HG03575 (cell line): ENCODE results near the gene AMACR.

Experiments
- ATAC-seq: cut with Tn5 transposase; IDR thresholded peaks from one replicate; pipeline ENCODE4 v1.9.1; 2021; ENCODE audit not compliant: unreplicated experiment, insufficient number of reproducible peaks, low FRiP score; ENCODE audit errors: extremely low read depth

Gene AMACR

DNA sequence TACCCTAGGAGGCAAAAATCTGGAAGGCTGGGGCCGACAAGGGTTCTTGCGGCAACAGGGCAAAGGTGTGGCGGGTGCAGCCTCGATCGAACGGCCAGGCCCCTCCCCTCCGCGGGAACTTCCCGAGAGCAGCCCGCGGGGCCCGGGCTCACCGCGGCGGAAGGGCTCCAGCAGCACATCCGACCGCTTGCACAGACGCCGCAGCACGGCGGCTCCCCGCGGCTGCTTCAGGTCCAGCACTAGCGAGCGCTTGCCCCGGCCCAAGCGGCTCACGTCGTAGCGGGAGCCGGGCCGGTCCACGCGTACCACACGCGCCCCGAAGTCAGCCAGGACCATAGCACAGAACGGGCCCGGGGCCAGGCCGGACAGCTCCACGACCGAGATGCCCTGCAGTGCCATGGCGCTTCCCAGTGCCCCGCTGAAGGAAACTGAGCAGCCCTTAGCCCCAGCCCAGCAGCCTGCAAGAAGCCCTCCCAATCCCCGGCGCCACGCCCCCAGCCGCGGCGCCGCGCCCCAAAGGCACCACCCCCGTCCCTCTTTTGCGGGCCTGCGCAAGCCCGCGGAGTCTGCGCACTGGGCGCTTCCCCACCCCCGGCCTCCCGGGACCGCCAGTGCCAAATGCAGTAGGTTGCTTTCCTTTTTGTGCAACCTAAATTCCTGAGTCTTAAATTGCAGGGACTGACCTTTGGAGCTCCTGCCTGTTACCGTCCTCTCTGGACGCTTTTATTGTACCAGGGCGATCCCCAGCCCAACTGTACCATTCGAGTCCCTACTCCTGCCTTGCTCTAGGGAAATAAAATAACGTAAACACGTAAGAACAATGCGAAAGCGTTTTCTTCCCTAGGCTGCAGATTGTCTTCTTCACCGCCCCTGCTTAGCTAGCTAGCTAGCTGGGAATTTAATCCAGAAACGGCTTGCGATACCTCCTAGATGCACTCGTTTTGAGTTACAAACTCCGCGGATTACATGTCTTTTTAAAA is at the start of gene AMACR:
TSS of gene AMACR (minus strand) at position 430 of the 980 bp plus-strand sequence. CDS start at position 399, 31 bp downstream.
- ATAC-seq: peak; percentile 50

DNA sequence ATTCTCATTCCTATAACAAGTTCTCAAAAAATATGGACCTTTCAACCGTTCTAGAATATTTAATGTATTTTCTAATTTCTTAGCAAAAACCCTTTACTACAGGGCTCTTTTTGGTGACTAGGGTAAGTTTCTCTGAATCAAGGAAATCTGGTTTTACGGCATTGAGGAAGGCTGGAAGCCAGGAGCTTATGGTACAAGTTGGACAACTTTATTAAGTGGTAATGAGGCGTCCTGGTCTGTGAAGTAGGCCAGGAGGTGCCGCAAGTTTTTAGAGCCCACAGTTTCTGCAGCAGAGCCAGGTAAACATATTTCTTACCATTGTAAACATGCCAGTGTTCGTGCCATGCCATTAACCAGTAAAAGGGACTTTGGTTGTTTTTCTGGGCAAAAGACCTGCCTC is 49.7 kb upstream of the AMACR start:
- no peak for ATAC-seq

DNA sequence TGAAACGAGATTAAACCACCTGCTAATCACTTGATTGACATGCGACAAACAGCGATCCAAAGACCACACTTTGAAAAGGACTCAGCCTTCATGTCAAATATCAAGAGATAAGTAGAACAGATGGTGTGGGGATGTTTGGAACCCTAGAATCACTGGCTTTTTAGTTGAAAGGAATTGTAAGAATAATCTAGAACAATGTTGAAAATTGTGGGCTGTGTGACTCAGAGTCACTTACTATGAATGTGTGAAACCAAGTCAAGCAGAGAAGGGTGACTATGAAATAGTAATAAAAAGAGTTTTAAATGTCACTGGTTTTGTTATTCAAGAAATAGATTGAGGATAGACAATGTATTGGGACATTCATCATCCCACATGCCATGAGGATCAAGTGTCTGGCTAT is 49.3 kb upstream of the AMACR start:
- no peak for ATAC-seq

DNA sequence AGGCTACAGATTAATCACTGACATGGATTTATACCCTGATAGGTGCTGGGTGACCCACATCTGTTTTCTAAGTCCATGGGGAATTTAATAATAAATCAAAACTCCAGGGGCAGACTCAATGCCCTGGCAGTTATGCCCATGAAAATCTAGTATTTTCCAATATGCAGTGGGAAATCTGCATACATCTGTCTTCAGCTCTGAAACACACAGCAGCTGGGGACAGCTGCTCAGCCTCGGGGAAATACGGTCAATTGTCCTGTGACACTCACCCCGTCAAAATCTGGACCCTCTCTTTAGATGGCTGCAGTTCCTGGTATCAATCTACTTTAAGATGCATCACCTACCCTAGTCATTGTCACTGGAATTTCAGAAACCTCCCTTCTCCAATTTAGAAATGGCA is 47.8 kb upstream of the AMACR start:
- no peak for ATAC-seq

DNA sequence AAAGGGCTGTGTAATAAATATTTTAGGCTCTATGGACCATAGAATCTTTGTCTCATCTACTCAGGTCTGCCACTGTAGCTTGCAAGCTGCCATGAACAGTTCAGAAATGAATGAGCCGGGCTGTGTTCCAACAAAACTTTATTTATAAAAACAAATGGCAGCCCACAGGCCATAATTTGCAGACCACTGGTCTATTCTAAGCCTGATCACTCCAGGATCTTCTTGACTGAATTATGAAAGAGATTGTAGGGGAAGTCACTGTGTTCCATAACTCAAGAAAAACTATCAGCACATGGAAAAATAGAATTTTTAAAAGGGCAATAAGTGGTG is 46.5 kb upstream of the AMACR start:
- no peak for ATAC-seq

DNA sequence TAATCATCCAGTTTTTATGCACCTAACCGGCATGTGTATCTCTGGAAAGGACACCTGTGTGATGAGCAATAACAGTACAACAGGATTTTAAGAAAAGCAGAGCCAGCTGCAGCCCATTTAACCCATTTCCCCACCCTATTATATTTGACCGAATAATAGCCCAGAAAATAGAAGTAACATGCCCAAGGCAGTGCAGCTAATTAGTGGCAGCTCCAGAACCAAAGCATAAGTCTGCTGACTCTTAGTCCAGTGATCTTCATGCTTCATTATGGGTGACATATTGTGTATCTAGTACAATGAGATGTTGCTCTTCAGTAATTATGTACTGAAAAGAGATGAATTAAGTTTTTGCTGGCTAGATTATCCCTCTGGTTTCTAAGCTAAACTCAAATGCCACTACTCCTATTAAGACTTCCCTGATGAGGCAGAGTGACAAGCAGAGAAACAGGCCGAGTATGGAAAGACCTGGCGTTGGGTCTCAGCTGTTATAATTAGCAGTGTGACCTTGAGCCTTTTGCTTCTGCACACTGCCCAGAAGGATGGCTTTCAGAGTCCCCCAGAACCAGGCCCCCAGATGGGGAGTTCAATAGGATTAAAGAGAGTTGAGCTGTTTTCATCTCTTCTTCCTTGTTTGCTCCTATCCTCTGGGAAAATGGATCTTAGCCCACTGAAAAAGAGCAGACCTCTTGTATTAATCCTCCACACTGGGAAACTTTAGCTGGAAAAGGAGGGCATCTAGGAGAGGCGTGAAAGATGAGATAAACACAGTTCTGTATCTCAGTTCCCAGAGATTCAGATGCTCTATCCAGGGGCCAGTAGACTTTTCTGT is 45.9 kb upstream of the AMACR start:
- ATAC-seq: no peak

DNA sequence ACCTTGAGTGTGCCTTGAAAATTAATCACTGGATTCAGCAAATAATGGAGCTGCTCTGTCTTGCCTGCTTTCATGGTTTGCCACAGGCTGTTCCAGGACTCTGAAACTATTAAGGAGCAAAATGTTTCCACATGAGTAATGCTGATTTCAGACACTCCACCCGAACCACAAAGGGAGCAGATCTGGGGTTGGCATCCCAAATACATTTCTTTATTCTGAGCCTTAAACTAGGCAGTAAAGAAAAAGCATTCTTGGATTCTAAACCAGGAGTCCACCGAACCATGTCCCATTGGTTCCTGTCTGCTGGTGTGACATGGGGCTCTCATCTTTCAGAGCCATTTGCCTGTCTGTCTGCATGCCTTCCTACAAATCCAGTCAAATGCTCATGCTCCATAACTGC is 45.3 kb upstream of the AMACR start:
- no peak for ATAC-seq

DNA sequence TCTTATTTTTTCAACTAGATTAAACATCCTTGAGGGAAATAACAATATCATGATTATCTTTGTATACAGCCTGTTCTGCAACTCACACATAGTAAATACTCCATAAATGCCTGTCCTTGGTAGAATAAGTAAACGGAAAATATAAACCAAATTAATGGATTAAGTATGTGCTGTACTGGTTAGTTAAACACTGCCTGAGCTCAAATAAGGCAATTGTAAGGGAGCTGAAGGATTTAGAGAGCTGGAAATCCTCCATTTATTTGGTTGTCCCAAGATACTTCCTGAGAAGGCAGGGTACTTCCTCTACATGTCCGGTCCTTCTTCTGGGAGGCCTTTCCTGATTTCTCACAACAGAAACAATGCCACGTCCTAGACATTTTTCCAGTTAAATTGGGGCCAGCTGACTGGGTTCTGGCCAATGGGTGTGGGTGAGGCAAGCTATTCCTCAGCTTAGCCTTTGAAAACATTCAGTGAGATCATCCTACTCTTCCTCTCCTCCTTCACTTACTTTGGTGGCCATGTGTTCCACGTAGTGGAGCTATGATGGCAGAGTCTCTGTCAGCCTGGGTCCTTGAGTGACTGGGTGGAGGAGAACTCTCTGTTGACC is 43.6 kb upstream of the AMACR start:
- no peak for ATAC-seq

DNA sequence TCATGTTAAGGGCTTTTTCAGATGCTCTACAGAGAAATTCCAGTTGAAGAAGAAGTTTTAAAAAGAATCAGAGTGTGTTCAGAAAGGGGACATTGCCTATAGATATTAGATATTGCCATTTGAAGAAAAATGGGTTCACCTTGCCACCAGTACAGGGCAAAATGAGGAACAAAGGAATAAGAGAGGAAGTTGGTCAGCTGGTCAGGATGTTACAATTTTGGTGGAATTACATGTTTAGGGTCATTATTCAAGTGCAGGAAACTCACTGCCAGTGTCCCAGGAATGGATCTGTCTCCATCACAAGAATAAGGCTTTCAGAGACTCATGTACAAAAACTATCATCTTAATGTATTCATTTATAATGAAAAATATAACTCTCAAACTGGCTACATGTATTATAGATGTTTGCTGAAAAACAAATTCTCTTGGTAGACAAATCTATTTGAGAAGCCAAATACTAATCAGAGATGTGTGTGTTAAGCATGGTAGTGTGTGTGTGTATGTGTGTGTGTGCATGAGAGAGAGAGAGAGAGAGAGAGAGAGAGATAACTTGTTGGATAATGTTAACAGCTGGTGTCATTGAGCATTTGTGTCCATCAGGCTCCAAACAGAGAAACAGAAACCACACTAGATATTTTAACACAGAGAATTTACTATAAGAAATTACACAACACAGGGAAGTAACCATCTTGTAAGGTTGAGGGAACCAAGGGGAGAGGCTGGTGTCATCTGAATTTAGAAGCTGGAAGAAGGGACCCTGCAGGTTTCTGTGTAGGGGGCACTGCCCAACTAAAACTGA is 40.1 kb upstream of the AMACR start:
- no peak for ATAC-seq

DNA sequence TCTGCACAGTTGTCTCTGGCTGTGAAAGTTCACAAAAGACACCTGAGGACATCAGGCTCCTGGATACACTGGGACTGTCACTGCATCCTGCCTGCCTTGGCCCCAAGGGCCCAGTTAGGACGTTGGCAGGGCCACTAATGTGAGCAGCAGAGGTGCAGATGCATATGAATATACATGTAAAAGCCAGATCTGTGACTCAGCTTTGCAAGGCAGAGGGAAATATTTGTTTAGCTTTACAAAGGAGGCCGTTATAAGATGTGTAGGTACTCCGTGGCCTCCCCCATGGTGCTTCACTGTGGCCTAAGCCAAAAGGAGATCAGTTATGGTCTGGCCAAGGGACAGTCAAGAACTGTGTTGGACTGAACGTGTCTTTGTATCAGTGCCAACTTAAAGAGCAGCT is 39.3 kb upstream of the AMACR start:
- ATAC-seq: no peak

DNA sequence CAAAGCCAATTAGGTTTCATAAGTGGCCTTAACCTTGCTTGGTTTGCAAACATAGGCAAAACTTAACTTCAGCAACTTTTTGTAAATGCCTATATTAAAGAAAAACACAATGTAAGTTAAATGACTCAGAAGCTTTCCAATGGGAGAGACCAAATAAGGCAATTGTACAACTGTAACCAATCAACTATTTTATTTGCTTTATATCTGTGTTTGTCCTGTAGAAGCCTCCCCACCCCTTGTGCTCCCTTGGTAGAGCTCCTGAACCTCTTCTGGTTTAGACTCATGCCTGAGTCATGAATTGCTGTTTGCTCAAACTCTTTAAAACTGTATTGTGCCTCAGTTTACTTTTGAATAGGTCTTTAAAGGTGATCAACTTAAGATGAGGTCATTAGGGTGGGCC is 38.1 kb upstream of the AMACR start:
- ATAC-seq: no peak

DNA sequence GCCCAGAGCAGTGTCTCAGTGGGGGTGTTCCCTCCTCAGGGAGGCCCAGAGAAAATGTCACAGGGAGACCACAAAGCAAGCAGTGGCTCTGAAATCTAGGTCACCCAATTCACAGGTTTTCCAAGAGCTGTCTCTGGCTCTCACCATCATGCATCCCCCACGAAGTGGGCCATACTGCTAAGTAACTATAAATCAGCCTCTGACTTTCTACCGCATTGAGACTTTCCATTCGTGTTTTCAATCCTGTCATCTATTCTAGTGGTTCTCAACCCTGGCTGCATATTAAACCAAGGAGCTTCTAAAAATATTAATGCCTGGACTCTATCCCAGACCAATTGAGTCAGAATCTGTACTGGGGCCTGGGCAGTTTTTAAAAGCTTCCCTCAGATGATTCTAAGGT is 37.2 kb upstream of the AMACR start:
- ATAC-seq: no peak

DNA sequence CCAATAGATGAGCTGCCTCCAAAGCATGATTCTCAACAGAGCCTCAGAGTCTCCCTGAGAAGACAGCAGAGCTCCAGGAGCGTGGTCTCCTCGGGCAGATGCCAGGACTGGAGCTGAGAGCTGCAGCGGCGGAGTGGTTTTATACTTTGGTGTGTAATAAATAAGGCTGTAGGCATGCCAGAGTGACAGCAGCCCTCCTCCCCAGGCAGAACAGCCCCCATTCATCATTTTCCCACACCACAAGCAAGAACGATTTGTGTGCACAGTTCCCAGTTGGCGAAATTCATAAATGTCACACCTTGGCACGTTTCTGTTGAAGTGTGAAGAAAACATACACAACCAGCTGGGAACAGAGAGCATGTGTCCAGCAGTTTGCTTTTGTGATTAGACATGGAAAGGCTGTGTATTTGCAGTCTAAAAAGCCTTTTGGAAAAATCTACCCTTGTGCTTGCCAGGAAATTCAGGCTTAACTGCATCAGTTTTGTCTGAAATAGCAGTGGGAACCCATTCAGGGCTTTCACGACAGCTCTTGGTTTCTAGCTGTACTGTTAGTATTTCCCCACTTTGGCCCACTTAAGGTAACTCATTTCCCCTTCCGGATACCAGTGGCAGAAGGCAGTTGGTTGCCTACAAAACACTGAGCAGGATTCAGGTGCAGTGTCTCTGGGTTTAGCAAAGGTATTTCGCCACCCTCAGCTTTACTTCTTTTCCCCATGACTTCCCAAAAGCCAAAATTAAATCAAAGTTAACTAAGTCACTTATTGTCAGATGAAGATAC is 35.4 kb upstream of the AMACR start, which contains the start of gene C1QTNF3:
TSS of gene C1QTNF3 (minus strand) at position 115 of the 778 bp plus-strand sequence. CDS start at position 27, 88 bp downstream.
- no peak for ATAC-seq

DNA sequence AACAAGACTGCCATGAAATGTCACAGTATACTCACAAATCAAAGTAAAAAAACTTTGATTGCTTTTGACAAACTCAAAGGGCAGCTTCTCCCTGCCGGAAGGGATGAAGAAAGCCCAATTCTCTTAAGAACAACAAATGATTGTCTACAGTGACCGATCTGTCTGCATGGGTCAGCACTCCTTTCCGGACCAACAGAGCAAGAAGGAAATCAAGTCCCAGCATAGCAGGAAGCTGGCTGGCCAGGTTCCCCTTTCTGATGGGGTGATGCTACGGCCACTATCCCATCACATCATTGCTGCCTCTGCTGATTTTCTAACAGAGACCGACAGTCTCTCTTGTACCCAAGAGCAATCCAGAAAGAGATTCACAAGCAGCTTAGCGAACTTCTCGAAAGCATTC is 34.5 kb upstream of the AMACR start:
- no peak for ATAC-seq

DNA sequence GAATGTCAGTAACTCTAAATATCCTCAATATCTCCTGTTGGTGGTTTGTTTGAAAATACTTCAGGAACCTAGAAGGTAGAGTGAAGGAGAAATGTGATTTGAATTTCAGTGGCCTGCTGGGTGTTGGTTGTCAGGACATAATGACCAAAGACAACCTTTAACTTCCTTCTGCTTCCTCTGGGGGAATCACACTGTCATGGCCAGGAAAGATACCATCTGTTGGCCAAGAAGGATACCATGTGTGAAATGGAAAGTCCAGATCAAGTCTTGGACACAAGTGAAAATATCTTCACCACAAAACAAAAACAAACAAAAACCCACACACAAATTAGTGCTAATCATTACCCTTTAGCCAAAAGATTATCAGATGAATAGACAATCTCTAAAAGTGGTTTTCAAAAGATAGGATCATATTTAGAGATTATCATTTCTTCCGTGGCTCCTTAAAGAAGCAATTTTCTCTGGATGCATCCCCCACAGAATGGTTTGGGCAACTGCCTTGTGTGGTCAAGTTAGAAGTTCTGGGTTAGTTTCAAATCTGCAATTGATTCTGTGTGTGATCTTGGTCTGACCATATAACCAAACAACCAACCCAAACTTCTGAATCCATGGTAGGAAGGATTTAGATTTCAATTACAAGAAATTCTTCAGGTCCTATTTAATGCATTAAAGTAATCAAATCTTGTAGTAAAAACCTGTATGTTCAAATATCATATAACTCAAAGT is 33.6 kb upstream of the AMACR start:
- no peak for ATAC-seq

DNA sequence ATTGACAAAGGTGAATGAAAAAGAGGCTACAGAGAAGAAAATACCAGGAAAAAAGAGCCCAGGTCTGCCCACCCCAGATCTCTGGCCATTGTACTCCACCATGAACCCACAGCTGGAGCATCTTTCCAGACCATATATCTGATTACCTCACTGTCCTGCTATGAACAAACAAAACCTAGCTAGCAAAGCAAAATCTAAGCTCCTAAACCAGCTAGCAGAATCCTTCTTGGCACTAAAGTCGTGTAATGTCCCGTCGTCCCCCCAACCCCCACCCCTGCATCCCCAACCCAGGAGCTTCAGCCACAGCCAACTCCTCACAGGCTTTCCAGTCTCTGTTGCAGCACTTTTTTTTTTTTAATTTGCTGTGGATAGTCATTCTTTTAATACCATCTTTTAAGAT is 32.6 kb upstream of the AMACR start:
- ATAC-seq: no peak

DNA sequence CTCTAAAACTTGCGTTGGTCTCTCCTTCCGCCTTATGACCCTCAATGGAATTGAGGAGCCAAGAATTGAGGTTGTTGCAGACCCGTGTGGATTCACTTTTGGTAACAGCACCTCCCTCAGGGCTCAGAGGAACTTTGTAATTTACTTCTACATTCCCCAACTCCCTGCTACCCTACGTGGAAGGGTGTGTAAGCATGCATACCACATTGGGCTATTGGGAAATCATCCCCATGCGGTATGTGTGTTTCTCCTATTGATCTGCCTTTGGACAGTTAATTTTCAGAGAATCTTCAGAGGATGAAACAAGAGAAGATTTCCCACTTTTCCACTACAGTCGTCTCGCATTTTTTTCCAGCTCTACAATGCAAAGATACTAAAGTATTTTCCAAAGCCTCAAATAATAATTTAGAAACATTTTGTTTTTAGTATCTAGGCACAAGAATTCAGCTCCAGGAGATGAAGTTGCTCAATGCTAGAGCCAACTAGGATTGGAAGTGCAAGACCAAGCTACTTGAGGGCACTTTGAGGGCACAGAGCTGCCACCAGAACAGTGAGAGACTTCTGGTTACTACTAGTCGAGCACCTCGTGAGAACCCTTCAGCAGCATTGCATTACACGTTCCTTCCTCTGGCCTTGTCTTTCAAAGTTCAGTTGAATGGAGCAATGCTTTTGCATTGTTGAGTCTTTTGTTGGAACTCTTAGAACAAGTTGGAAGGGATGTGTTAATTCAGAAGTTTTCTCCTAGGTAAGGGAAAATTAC is 31.7 kb upstream of the AMACR start:
- no peak for ATAC-seq
